ENCODE data around the gene SNX27. TPM values are rescaled to one million over a fixed set of nuclear protein-coding genes. Genes with fewer than 3 reads are reported as not detected.
"Not testable (repeated sequence)": the region's sequence is repeated elsewhere in the genome, so short reads cannot be mapped to it uniquely, and the experiment has no call there.

Gene SNX27
- total RNA-seq, 2 experiments from 2014 or later: 24.5 to 26.0 TPM

- H3K4me1 Mint-ChIP-seq (ENCODE audit: low read depth); DNase-seq; POLR2A ChIA-PET; H3K4me3 Mint-ChIP-seq; H3K27ac Mint-ChIP-seq; H3K36me3 Mint-ChIP-seq (ENCODE audit: low read depth); ATAC-seq: not testable (repeated sequence)
- CTCF ChIA-PET: interaction anchor here (0.8 to 3.2 kb wide), 27 partner anchors 10 to 433 kb away, joined by 3 to 40 read pairs (median 4); no protein-coding TSS in a partner anchor
- peaks cover 13% of the 10 kb centered on the region for H3K27me3 Mint-ChIP-seq (ENCODE audit: low read depth)
- H3K9me3 Mint-ChIP-seq (ENCODE audit: insufficient read depth): peaks cover 18% of the 10 kb centered on the region
Measured at GRCh38 chr1:151733995-151734394, 122.1 kb downstream of the SNX27 start.

- H3K9me3 Mint-ChIP-seq (ENCODE audit: insufficient read depth): peaks cover 18% of the 10 kb centered on the region
- no peaks in the 10 kb centered on the region for H3K36me3 Mint-ChIP-seq (ENCODE audit: low read depth)
- peaks cover 4% of the 10 kb centered on the region for H3K4me1 Mint-ChIP-seq (ENCODE audit: low read depth)
- H3K27ac Mint-ChIP-seq: no peak overlapping the region
- no peak for ATAC-seq
- H3K27me3 Mint-ChIP-seq (ENCODE audit: low read depth): peaks cover 17% of the 10 kb centered on the region
- ChIA-PET POLR2A (no interaction called here), CTCF (no interaction called here)
- DNase-seq: no peak
- H3K4me3 Mint-ChIP-seq: no peak overlapping the region
Measured at GRCh38 chr1:151737026-151737425, 125.2 kb downstream of the SNX27 start.

DNA sequence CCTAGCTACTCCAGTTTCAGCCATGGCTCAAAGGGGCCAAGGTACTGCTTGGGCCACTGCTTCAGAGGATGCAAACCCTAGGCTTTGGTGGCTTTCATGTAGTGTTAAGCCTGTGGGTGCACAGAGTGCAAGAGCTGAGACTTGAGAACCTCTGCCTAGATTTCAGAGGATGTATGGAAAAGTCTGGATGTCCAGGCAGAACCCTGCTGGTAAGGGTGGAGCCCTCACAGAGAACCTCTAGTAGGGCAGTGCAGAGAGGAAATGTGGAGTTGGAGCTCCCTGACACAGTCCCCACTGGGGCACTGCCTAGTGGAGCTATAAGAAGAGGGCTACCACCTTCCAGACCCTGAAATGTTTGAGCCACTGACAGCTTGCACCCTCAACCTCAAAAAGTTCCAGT, 125.6 kb downstream of the SNX27 start:
- no peak for DNase-seq
- Mint-ChIP-seq H3K27me3 (ENCODE audit: low read depth) (peaks cover 19% of the 10 kb centered on the region), H3K9me3 (ENCODE audit: insufficient read depth) (peaks cover 18% of the 10 kb centered on the region), H3K4me3 (no peak overlapping the region), H3K36me3 (ENCODE audit: low read depth) (no peaks in the 10 kb centered on the region), H3K4me1 (ENCODE audit: low read depth) (peaks cover 4% of the 10 kb centered on the region), H3K27ac (no peak overlapping the region)
- no peak for ATAC-seq
- ChIA-PET POLR2A (no interaction called here), CTCF (interaction anchor here (1.1 kb wide), 1 partner anchor 25 kb away, joined by 3 read pairs; no protein-coding TSS in a partner anchor)

- ATAC-seq: no peak
- peaks cover 18% of the 10 kb centered on the region for H3K9me3 Mint-ChIP-seq (ENCODE audit: insufficient read depth)
- no peak overlapping the region for H3K4me3 Mint-ChIP-seq
- H3K27me3 Mint-ChIP-seq (ENCODE audit: low read depth): peaks cover 19% of the 10 kb centered on the region
- DNase-seq: no peak
- ChIA-PET CTCF (no interaction called here), POLR2A (no interaction called here)
- H3K36me3 Mint-ChIP-seq (ENCODE audit: low read depth): no peaks in the 10 kb centered on the region
- peaks cover 4% of the 10 kb centered on the region for H3K4me1 Mint-ChIP-seq (ENCODE audit: low read depth)
- no peak overlapping the region for H3K27ac Mint-ChIP-seq
Measured at GRCh38 chr1:151739590-151740355, 127.9 kb downstream of the SNX27 start.

DNA sequence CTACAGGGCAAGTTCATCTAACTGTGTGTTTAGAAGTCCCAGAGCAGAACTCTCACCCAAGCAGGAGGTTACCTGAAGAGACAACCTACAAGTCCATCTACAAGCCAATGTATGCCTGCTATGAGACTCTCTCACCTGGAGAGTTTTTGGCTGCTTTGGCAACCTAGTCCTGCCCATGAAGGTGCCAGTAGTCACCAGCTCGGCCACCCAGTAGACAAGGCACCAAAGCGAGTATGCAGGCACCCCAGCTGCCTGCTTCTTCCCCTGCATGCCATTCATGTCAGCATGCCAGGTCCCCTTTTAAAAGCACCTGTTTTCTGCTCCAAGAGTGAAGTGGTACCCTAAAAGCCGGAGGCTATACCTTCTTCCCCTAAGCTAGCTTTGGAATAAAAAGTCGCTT, 129.7 kb downstream of the SNX27 start:
- H3K9me3 Mint-ChIP-seq (ENCODE audit: insufficient read depth): peaks cover 18% of the 10 kb centered on the region
- H3K4me3 Mint-ChIP-seq: no peak overlapping the region
- DNase-seq (no peak), ATAC-seq (no peak)
- ChIA-PET POLR2A (interaction anchor here (0.6 kb wide), 1 partner anchor 35 kb away, joined by 3 read pairs; no protein-coding TSS in a partner anchor), CTCF (no interaction called here)
- H3K4me1 Mint-ChIP-seq (ENCODE audit: low read depth): peaks cover 4% of the 10 kb centered on the region
- H3K27me3 Mint-ChIP-seq (ENCODE audit: low read depth): peaks cover 31% of the 10 kb centered on the region
- no peaks in the 10 kb centered on the region for H3K36me3 Mint-ChIP-seq (ENCODE audit: low read depth)
- no peak overlapping the region for H3K27ac Mint-ChIP-seq

Other genes with a start within 250 kb of the SNX27 start
- gene SELENBP1, start 239.3 kb upstream of the SNX27 start, total RNA-seq: not detected
- gene PSMB4, start 212.5 kb upstream of the SNX27 start, total RNA-seq: 100 to 1,000 TPM; 292 to 303 TPM
- gene POGZ, start 152.6 kb upstream of the SNX27 start, total RNA-seq: 10 to 100 TPM; 67.7 to 68.5 TPM
- gene CGN, start 100.7 kb upstream of the SNX27 start, total RNA-seq: under 1 TPM; 0.34 to 0.82 TPM
- gene TUFT1, start 71.7 kb upstream of the SNX27 start, total RNA-seq: under 1 TPM; 0.42 TPM
- not detected for gene CELF3, start 104.8 kb downstream of the SNX27 start, total RNA-seq
- gene RIIAD1, start 109.5 kb downstream of the SNX27 start, total RNA-seq: not detected
- gene MRPL9, start 151.4 kb downstream of the SNX27 start, total RNA-seq: 100 to 1,000 TPM; 111 to 121 TPM
- 10 to 100 TPM; 14.6 to 16.4 TPM for gene TDRKH, start 178.4 kb downstream of the SNX27 start, total RNA-seq
- gene LINGO4, start 193.4 kb downstream of the SNX27 start, total RNA-seq: under 1 TPM; 0.16 to 0.32 TPM
- gene RORC, start 219.8 kb downstream of the SNX27 start, total RNA-seq: 1 to 10 TPM; 2.4 to 2.7 TPM
- gene C2CD4D, start 227.8 kb downstream of the SNX27 start, total RNA-seq: under 1 TPM; 0.23 to 0.26 TPM
- not detected for gene THEM5, start 241.7 kb downstream of the SNX27 start, total RNA-seq